PC-3 (cell line): ENCODE measurements around the gene NEU3. TPM values are rescaled to one million over a fixed set of nuclear protein-coding genes. Genes with fewer than 3 reads are reported as not detected.
A peak's percentile ranks its signal among the peaks of the same experiment; 100 is the strongest.
"Not testable (repeated sequence)": the region's sequence is repeated elsewhere in the genome, so short reads cannot be mapped to it uniquely, and the experiment has no call there.

ENCODE experiments used
- ATAC-seq: fragments of 200-7000 bp; cut with Tn5 transposase; 2 replicates; pipeline ENCODE4 v1.9.1; 2020; ENCODE audit warnings: mild to moderate bottlenecking, moderate library complexity
- BruUV-seq: library from RNA; stranded (reverse); fragments of 400-500 nt; replicated peaks from 2 replicates; lab custom pipeline; 2021; lab: Mats Ljungman, UMichigan
- CTCF ChIA-PET: fragments of 300-600 bp; sonication (Branson Sonifier 250); formaldehyde crosslinking; loops from one replicate; lab custom pipeline; 2022; ENCODE audit warnings: antibody characterized with exemption; lab: Charles Lee
- POLR2A ChIA-PET: fragments of 300-600 bp; sonication (Branson Sonifier 250); formaldehyde crosslinking; loops from one replicate; lab custom pipeline; 2022; ENCODE audit warnings: antibody characterized with exemption; ENCODE audit not compliant: unreplicated experiment; lab: Charles Lee
- DNase-seq: peaks from one replicate; pipeline ENCODE4 v3.0.0-alpha.2; 2015
- H2AFZ ChIP-seq: fragments of 300-600 bp; sonication (generic); 2 replicates; pipeline ENCODE4 v1.6.0; 2016; ENCODE audit warnings: antibody characterized with exemption, low read length
- H3F3A ChIP-seq: fragments of 300-600 bp; sonication (generic); one replicate; pipeline ENCODE4 v1.6.0; 2017; ENCODE audit warnings: antibody characterized with exemption, low read length, control low read depth, mild to moderate bottlenecking; ENCODE audit not compliant: unreplicated experiment
- H3K27ac ChIP-seq: fragments of 300-600 bp; sonication (generic); 2 replicates; pipeline ENCODE4 v1.5.1; 2016; ENCODE audit warnings: mild to moderate bottlenecking, low read length
- H3K27me3 ChIP-seq: fragments of 300-600 bp; sonication (generic); 2 replicates; pipeline ENCODE4 v1.6.1; 2016; ENCODE audit warnings: low read length, mixed read lengths
- H3K36me3 ChIP-seq: fragments of 300-600 bp; sonication (generic); 2 replicates; pipeline ENCODE4 v1.6.1; 2016; ENCODE audit warnings: low read depth, mixed run types, low read length, mixed read lengths
- H3K4me1 ChIP-seq: fragments of 300-600 bp; sonication (generic); 2 replicates; pipeline ENCODE4 v1.5.1; 2016; ENCODE audit warnings: low read length; ENCODE audit not compliant: insufficient read depth
- H3K4me2 ChIP-seq: fragments of 300-600 bp; sonication (generic); 2 replicates; pipeline ENCODE4 v1.6.0; 2016; ENCODE audit warnings: low read length
- H3K4me3 ChIP-seq: fragments of 300-600 bp; sonication (generic); 2 replicates; pipeline ENCODE4 v1.5.1; 2016; ENCODE audit warnings: mild to moderate bottlenecking, low read length, mixed read lengths
- H3K79me2 ChIP-seq: fragments of 300-600 bp; sonication (generic); 2 replicates; pipeline ENCODE4 v1.6.1; 2017; ENCODE audit warnings: low read length, mixed read lengths
- H3K9ac ChIP-seq: fragments of 300-600 bp; sonication (generic); 2 replicates; pipeline ENCODE4 v1.6.0; 2016; ENCODE audit warnings: mild to moderate bottlenecking, low read length
- H3K9me2 ChIP-seq: fragments of 300-600 bp; sonication (generic); replicated peaks from 2 replicates; pipeline ENCODE4 v1.6.1; 2016; ENCODE audit warnings: mixed run types, low read length, mixed read lengths
- H3K9me3 ChIP-seq: fragments of 300-600 bp; sonication (generic); 2 replicates; pipeline ENCODE4 v1.6.1; 2016; ENCODE audit warnings: low read length, mixed read lengths
- H4K20me1 ChIP-seq: fragments of 300-600 bp; sonication (generic); 2 replicates; pipeline ENCODE4 v1.6.1; 2016; ENCODE audit warnings: low read length, mixed read lengths
- CTCF ChIP-seq: fragments of 300-600 bp; sonication (generic); conservative IDR thresholded peaks from 2 replicates; pipeline ENCODE4 v1.5.1; 2017; ENCODE audit warnings: antibody characterized with exemption, low read depth, mild to moderate bottlenecking, low read length
- EZH2 ChIP-seq: fragments of 300-600 bp; sonication (generic); IDR thresholded peaks from one replicate; pipeline ENCODE4 v1.6.1; 2017; ENCODE audit warnings: antibody characterized with exemption, mild to moderate bottlenecking, low read length; ENCODE audit not compliant: unreplicated experiment
- EZH2phosphoT487 ChIP-seq: fragments of 300-600 bp; sonication (generic); IDR thresholded peaks from 2 replicates; pipeline ENCODE4 v1.6.1; 2018; ENCODE audit warnings: mild to moderate bottlenecking, antibody characterized with exemption, low read length, borderline replicate concordance
- intact Hi-C: fragments of 100-400 bp; cut with micrococcal nuclease; formaldehyde crosslinking; loops from 2 replicates; pipeline ENCODE4 v1.9.0; 2023
- total RNA-seq: library from RNA; depleted of rRNA; stranded (reverse); fragments of >200 nt; gene quantifications from 2 replicates; pipeline ENCODE4 v1.2.3, GENCODE V29; 2014

Gene NEU3
- total RNA-seq, 1 experiment from 2014 or later: 15.7 TPM

DNA sequence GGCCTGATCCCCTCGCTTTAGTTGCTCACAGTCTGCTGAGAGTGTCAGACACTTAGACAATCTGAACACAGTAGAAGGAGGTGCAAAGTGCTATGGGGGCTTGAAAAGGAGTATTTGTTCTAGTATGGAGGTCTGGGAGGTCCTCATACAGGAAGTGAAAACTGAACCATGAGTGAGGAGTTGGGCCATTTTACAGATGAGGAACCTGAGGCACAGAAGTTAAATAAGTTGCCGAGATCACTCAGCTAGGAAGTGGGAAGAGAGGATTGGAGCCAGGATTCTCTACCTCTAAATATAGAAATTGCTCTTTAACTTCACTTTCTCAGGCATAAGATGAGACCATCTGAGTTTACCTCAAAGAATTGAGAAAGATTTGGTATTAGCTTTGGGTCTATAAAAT is 4.0 kb upstream of the NEU3 start:
- Histone ChIP-seq H3K9ac (no peak overlapping the region), H3K27ac (no peak overlapping the region), H3K9me3 (no peaks in the 10 kb centered on the region), H3K4me2 (no peak overlapping the region), H3K9me2 (no peaks in the 10 kb centered on the region), H2AFZ (no peak overlapping the region), H4K20me1 (no peaks in the 10 kb centered on the region), H3K79me2 (peaks cover 7% of the 10 kb centered on the region), H3K27me3 (no peaks in the 10 kb centered on the region), H3K4me1 (peaks cover 4% of the 10 kb centered on the region), H3K4me3 (no peak overlapping the region), H3K36me3 (peaks cover 7% of the 10 kb centered on the region; the same call in 1 of the 2 replicates), H3F3A (no peaks in the 10 kb centered on the region)
- intact Hi-C loops: loop anchor here (5.0 kb wide), 1 partner anchor 57 kb away; no protein-coding TSS in a partner anchor
- TF ChIP-seq EZH2 (no peak), EZH2phosphoT487 (no peak), CTCF (no peak)
- DNase-seq: no peak
- no TSS peak for BruUV-seq
- ChIA-PET POLR2A (no interaction called here), CTCF (no interaction called here)
- no peak for ATAC-seq

DNA sequence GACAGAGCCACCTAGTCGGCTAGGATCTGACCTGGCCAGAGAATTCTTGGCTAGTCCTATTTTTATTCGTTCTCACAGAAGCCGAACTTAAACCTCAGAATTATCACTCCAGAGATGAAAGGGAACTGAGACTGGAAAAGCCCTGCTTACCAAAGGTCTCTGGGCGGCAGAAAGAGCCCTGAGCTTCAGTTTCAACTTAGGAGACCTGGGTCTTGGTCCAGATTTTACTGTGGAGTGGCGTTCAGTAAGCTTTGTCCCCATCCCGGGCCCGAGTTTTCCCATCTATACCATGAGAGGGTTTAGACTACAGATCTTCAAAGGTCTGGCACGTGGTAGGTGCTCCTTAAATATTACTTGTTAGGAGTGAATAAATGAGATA is 516 bp downstream of the NEU3 start:
- H3K27me3 ChIP-seq: no peaks in the 10 kb centered on the region
- peak overlapping the region; percentile 94 for H3K4me3 ChIP-seq
- TF ChIP-seq EZH2phosphoT487 (no peak), CTCF (no peak), EZH2 (no peak)
- no peaks in the 10 kb centered on the region for H3K9me3 ChIP-seq
- H3K79me2 ChIP-seq: peaks cover 34% of the 10 kb centered on the region
- DNase-seq (peak; percentile 32), ATAC-seq (peak; percentile 8)
- H3F3A ChIP-seq: no peaks in the 10 kb centered on the region
- no peaks in the 10 kb centered on the region for H3K9me2 ChIP-seq
- peak overlapping the region; percentile 89 for H3K4me2 ChIP-seq
- H2AFZ ChIP-seq: peak overlapping the region; percentile 92
- H3K36me3 ChIP-seq: no peaks in the 10 kb centered on the region
- no TSS peak for BruUV-seq
- intact Hi-C loops: loop anchor here (1.0 to 5.0 kb wide), 2 partner anchors 40 to 62 kb away; partner anchors contain the start of genes SPCS2 and XRRA1
- ChIA-PET POLR2A (no interaction called here), CTCF (interaction anchor here (1.0 to 1.5 kb wide), 2 partner anchors 253 to 259 kb away, joined by 3 read pairs; no protein-coding TSS in a partner anchor)
- H3K4me1 ChIP-seq: peaks cover 10% of the 10 kb centered on the region
- peak overlapping the region; percentile 35 for H3K27ac ChIP-seq
- peak overlapping the region; percentile 83 for H3K9ac ChIP-seq
- H4K20me1 ChIP-seq: no peaks in the 10 kb centered on the region

DNA sequence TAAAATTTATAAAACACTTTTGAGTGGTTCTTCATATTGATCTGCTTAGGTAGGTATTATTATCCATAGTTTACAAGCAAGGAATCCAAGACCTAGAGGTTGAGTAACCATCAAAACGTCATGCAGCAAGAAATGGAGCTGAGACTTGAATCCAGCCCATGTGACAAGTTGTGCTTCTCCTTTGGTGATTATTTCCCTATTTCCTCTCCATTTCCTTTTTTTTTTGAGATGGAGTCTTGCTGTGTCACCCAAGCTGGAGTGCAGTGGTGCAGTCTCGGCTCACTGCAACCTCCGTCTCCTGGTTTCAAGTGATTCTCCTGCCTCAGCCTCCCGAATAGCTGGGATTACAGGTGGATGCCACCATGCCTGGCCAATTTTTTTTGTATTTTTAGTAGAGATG is 1.4 kb downstream of the NEU3 start:
- not testable (repeated sequence) for H3F3A ChIP-seq, ATAC-seq

More for the DNA sequence above, 1.4 kb downstream of the NEU3 start:
- H3K9me3 ChIP-seq, DNase-seq, H3K9ac ChIP-seq, H3K27ac ChIP-seq, H3K9me2 ChIP-seq, BruUV-seq, H4K20me1 ChIP-seq, H3K36me3 ChIP-seq, H2AFZ ChIP-seq, CTCF ChIA-PET, POLR2A ChIA-PET, intact Hi-C loops, H3K27me3 ChIP-seq: not testable (repeated sequence)
- Histone ChIP-seq H3K79me2 (peaks cover 34% of the 10 kb centered on the region), H3K4me3 (peak overlapping the region; percentile 94), H3K4me2 (peak overlapping the region; percentile 89), H3K4me1 (peaks cover 10% of the 10 kb centered on the region)
